SK-N-MC (cell line): ENCODE data around the gene PXYLP1.

ENCODE experiments used
- DNase-seq: peaks from one replicate; pipeline ENCODE4 v3.0.0-alpha.2; 2011; ENCODE audit warnings: low read depth, low spot score
- H3K27ac ChIP-seq: fragments of 200-600 bp; sonication (generic); 2 replicates; pipeline ENCODE4 v1.5.1; 2016; ENCODE audit warnings: mixed run types
- H3K36me3 ChIP-seq: fragments of 200-600 bp; sonication (generic); 2 replicates; pipeline ENCODE4 v1.6.1; 2017; ENCODE audit warnings: antibody characterized with exemption, low read length, mixed read lengths; ENCODE audit not compliant: insufficient read depth
- H3K4me3 ChIP-seq: fragments of 200-600 bp; sonication (generic); 2 replicates; pipeline ENCODE4 v1.5.1; 2016
- H3K9ac ChIP-seq: fragments of 200-600 bp; sonication (generic); 2 replicates; pipeline ENCODE4 v1.8.0; 2017; ENCODE audit warnings: mixed run types, mixed read lengths; ENCODE audit not compliant: insufficient read length
- H3K9me3 ChIP-seq: fragments of 200-600 bp; sonication (generic); 2 replicates; pipeline ENCODE4 v1.6.1; 2017; ENCODE audit warnings: low read depth, mild to moderate bottlenecking, antibody characterized with exemption, low read length, moderate library complexity, mixed read lengths
- EZH2 ChIP-seq: fragments of 200-600 bp; sonication (generic); IDR thresholded peaks from one replicate; pipeline ENCODE4 v1.6.1; 2017; ENCODE audit warnings: antibody characterized with exemption
- FOXP2 ChIP-seq: optimal IDR thresholded peaks from 2 replicates; pipeline ENCODE3; 2011; ENCODE audit warnings: mild to moderate bottlenecking, moderate library complexity; ENCODE audit not compliant: insufficient read depth; ENCODE audit errors: extremely low read length, control extremely low read depth
- POLR2AphosphoS5 ChIP-seq: IDR thresholded peaks from 2 replicates; pipeline ENCODE4 v1.6.1; 2012; ENCODE audit warnings: mild to moderate bottlenecking, low read depth, low read length, borderline replicate concordance

Gene PXYLP1

GRCh38 chr3:141332416-141332815, 100.8 kb downstream of the PXYLP1 start:
- no peak for DNase-seq
- H3K9ac ChIP-seq: no peak overlapping the region
- no peaks in the 10 kb centered on the region for H3K9me3 ChIP-seq
- no peak overlapping the region for H3K27ac ChIP-seq
- no peak overlapping the region for H3K4me3 ChIP-seq
- TF ChIP-seq EZH2: no peak
- TF ChIP-seq FOXP2: no peak
- TF ChIP-seq POLR2AphosphoS5: no peak
- H3K36me3 ChIP-seq: no peaks in the 10 kb centered on the region

- TF ChIP-seq EZH2: no peak
- TF ChIP-seq POLR2AphosphoS5: no peak
- TF ChIP-seq FOXP2: no peak
- no peak overlapping the region for H3K27ac ChIP-seq
Observed at GRCh38 chr3:141333836-141334626, 102.4 kb downstream of the PXYLP1 start.

GRCh38 chr3:141334627-141335250, 103.1 kb downstream of the PXYLP1 start:
- TF ChIP-seq EZH2: no peak
- no peak for TF ChIP-seq FOXP2
- no peak for TF ChIP-seq POLR2AphosphoS5
- Histone ChIP-seq H3K9me3 (no peaks in the 10 kb centered on the region), H3K27ac (no peak overlapping the region), H3K4me3 (no peak overlapping the region), H3K36me3 (no peaks in the 10 kb centered on the region), H3K9ac (no peak overlapping the region)
- DNase-seq: no peak

More at GRCh38 chr3:141333836-141334626, 102.4 kb downstream of the PXYLP1 start:
- H3K4me3 ChIP-seq: no peak overlapping the region
- H3K9ac ChIP-seq: no peak overlapping the region
- H3K9me3 ChIP-seq: no peaks in the 10 kb centered on the region
- no peaks in the 10 kb centered on the region for H3K36me3 ChIP-seq
- DNase-seq: peak; percentile 32

GRCh38 chr3:141335531-141336061, 104.0 kb downstream of the PXYLP1 start:
- Histone ChIP-seq H3K9ac (no peak overlapping the region), H3K4me3 (no peak overlapping the region), H3K27ac (peak overlapping the region; percentile 8; the same call in 1 of the 2 replicates), H3K9me3 (no peaks in the 10 kb centered on the region), H3K36me3 (no peaks in the 10 kb centered on the region)
- no peak for DNase-seq
- TF ChIP-seq FOXP2 (no peak), EZH2 (no peak), POLR2AphosphoS5 (no peak)

- Histone ChIP-seq H3K9me3 (no peaks in the 10 kb centered on the region), H3K4me3 (no peak overlapping the region), H3K9ac (no peak overlapping the region), H3K36me3 (no peaks in the 10 kb centered on the region), H3K27ac (no peak overlapping the region)
- no peak for DNase-seq
- TF ChIP-seq FOXP2 (no peak), POLR2AphosphoS5 (no peak), EZH2 (no peak)
Observed at GRCh38 chr3:141336672-141337522, 105.3 kb downstream of the PXYLP1 start.

GRCh38 chr3:141337523-141337854, 105.9 kb downstream of the PXYLP1 start:
- Histone ChIP-seq H3K27ac (no peak overlapping the region), H3K9me3 (no peaks in the 10 kb centered on the region), H3K4me3 (no peak overlapping the region), H3K9ac (no peak overlapping the region), H3K36me3 (no peaks in the 10 kb centered on the region)
- no peak for DNase-seq
- TF ChIP-seq EZH2: no peak
- no peak for TF ChIP-seq POLR2AphosphoS5
- TF ChIP-seq FOXP2: no peak

GRCh38 chr3:141337991-141338390, 106.4 kb downstream of the PXYLP1 start:
- Histone ChIP-seq H3K9me3 (no peaks in the 10 kb centered on the region), H3K36me3 (no peaks in the 10 kb centered on the region), H3K27ac (no peak overlapping the region), H3K4me3 (no peak overlapping the region), H3K9ac (no peak overlapping the region)
- no peak for DNase-seq
- TF ChIP-seq EZH2 (no peak), FOXP2 (no peak), POLR2AphosphoS5 (no peak)

GRCh38 chr3:141338881-141339280, 107.3 kb downstream of the PXYLP1 start:
- no peaks in the 10 kb centered on the region for H3K36me3 ChIP-seq
- H3K9ac ChIP-seq: no peak overlapping the region
- no peak for DNase-seq
- no peak overlapping the region for H3K27ac ChIP-seq
- H3K4me3 ChIP-seq: no peak overlapping the region
- no peak for TF ChIP-seq EZH2
- no peak for TF ChIP-seq POLR2AphosphoS5
- H3K9me3 ChIP-seq: no peaks in the 10 kb centered on the region

- no peak overlapping the region for H3K9ac ChIP-seq
- H3K4me3 ChIP-seq: no peak overlapping the region
- TF ChIP-seq EZH2: no peak
- TF ChIP-seq FOXP2: no peak
- no peak for TF ChIP-seq POLR2AphosphoS5
- no peaks in the 10 kb centered on the region for H3K36me3 ChIP-seq
- no peaks in the 10 kb centered on the region for H3K9me3 ChIP-seq
- DNase-seq: no peak
- H3K27ac ChIP-seq: no peak overlapping the region
Observed at GRCh38 chr3:141341536-141341935, 109.9 kb downstream of the PXYLP1 start.
